Metanephros (tissue), 1 donor: ENCODE measurements around the gene HRCT1. TPM values are rescaled to one million over a fixed set of nuclear protein-coding genes. Genes with fewer than 3 reads are reported as not detected.

ENCODE experiments used
- total RNA-seq: library from RNA; depleted of rRNA; stranded (reverse); fragments of >200 nt; gene quantifications from one replicate; pipeline ENCODE4 v1.2.3, GENCODE V29; 2014

HRCT1 gene
- total RNA-seq, result not detected

DNA sequence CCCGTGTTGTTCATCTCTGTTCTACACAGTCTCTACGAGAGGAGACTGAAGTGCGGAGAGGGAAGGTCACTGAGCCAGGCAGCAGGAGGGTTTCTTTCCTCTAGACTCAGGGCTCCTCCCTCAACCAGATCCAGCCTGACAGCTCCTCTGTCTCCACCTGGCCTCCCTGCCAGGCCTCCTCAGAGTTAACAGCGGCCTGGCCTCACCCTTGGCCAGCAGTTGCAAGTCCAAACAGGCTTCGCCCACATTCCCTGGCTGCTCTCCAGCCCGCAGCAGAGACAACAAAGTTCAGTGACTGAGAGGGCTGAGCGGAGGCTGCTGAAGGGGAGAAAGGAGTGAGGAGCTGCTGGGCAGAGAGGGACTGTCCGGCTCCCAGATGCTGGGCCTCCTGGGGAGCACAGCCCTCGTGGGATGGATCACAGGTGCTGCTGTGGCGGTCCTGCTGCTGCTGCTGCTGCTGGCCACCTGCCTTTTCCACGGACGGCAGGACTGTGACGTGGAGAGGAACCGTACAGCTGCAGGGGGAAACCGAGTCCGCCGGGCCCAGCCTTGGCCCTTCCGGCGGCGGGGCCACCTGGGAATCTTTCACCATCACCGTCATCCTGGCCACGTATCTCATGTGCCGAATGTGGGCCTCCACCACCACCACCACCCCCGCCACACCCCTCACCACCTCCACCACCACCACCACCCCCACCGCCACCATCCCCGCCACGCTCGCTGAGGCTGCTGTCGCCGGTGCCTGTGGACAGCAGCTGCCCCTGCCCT, at the start of gene HRCT1:
TSS of gene HRCT1 (plus strand) at position 291 of the 768 bp plus-strand sequence. CDS start at position 377, 86 bp downstream.

DNA sequence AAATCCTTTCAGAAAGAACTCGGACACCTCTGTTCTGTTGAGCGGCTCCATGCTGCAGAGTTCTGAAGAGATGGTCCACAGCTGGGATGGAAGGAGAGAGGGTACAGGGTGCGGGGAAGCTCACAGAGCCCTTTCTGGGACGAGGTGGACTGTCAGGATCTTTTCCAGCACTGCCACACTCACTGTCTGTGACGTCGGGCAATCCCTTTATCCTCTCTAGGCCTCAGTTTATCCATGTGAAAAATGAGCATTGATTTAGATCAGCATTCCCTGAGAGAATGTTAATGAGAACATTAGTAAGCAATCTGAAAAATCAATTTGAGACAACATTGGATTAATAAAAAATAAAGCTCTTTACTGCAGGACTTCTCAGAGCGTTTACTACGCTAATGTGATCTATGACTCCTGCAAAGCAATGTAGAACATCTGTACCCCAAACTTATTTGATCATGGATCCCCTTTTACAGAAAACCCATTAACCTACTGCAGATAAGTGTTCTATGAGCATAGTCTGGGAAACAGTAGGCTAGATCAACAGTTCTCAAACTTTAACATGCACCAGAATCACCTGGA, 35.6 kb upstream of the HRCT1 start, which contains the start of gene OR13J1:
TSS of gene OR13J1 (minus strand) at position 51 of the 573 bp plus-strand sequence. CDS start at position 51, 0 bp downstream.

DNA sequence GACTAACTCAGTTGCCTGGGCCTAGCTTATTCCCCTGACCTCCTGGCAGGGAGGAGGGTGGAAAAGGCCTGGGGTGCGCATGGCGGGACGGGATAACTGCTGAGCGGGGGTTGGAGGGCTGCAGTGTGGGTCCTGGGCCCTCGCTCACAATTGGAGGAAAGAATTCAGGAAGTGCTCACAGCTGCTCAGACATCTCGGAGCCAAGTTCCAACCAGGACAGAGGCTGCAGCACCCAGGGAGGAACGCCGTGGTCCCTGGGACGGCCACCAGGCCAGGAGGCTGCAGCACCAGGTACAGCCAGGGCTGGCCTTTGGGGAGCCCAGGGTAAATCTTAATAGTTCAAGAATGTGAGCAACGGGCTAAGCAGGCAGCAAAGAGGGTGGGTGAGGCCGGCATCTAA, 3.3 kb downstream of the HRCT1 start, which contains the start of gene SPAAR:
TSS of gene SPAAR (plus strand) at position 217 of the 400 bp plus-strand sequence. CDS start 974 bp downstream, outside the sequence.

Other genes with a start within 250 kb of the HRCT1 start
- gene RMRP, start 248.2 kb upstream of the HRCT1 start, total RNA-seq, result 36,863 TPM
- gene CCDC107, start 247.9 kb upstream of the HRCT1 start, total RNA-seq, result 18.1 TPM
- gene ARHGEF39, start 241.0 kb upstream of the HRCT1 start, total RNA-seq, result 2.9 TPM
- 0.70 TPM for gene CA9, start 232.3 kb upstream of the HRCT1 start, total RNA-seq
- gene TPM2, start 216.3 kb upstream of the HRCT1 start, total RNA-seq, result 665 TPM
- 254 TPM for gene TLN1, start 174.0 kb upstream of the HRCT1 start, total RNA-seq
- gene CREB3, start 173.5 kb upstream of the HRCT1 start, total RNA-seq, result 25.6 TPM
- gene GBA2, start 157.0 kb upstream of the HRCT1 start, total RNA-seq, result 56.9 TPM
- gene RGP1, start 156.9 kb upstream of the HRCT1 start, total RNA-seq, result 17.8 TPM
- gene MSMP, start 151.9 kb upstream of the HRCT1 start, total RNA-seq, result not detected
- gene NPR2, start 114.6 kb upstream of the HRCT1 start, total RNA-seq, result 15.1 TPM
- gene SPAG8, start 93.9 kb upstream of the HRCT1 start, total RNA-seq, result 2.6 TPM
- gene HINT2, start 91.2 kb upstream of the HRCT1 start, total RNA-seq, result 28.6 TPM
- not detected for gene FAM221B, start 77.5 kb upstream of the HRCT1 start, total RNA-seq
- gene TMEM8B, start 77.0 kb upstream of the HRCT1 start, total RNA-seq, result 18.6 TPM
- gene OR13J1, start 35.8 kb upstream of the HRCT1 start, total RNA-seq, result not detected
- gene SPAAR, start 3.3 kb downstream of the HRCT1 start, total RNA-seq, result 1.8 TPM
- gene OR2S2, start 52.0 kb downstream of the HRCT1 start, total RNA-seq, result not detected
- 17.9 TPM for gene RECK, start 130.7 kb downstream of the HRCT1 start, total RNA-seq
- 20.1 TPM for gene GLIPR2, start 230.5 kb downstream of the HRCT1 start, total RNA-seq